K562 (cell line): ENCODE results near the gene TESK1. TPM values are rescaled to one million over a fixed set of nuclear protein-coding genes. Genes with fewer than 3 reads are reported as not detected.

Source experiments
- polyA plus RNA-seq, 8 experiments: library from polyadenylated mRNA; depleted of rRNA in 4 of 8; stranded (reverse) in 5 of 8; unstranded in 3 of 8; fragments of >200 nt; fragmentation: Nextera tagmentation in 2 of 8; fragmentation: Illumina TruSeq in 1 of 8; extraction: Ambion mirVana in 2 of 8; extraction: Trizol in 1 of 8; gene quantifications; 2 replicates each; pipeline versions ENCODE4 v1.2.1 to v1.2.3, GENCODE V29; 2011 to 2014; ENCODE audit warnings: inconsistent platforms in 1 of 8, missing spikeins in 1 of 8
- total RNA-seq, 7 experiments: library from RNA; depleted of rRNA in 6 of 7; stranded (reverse); fragments of >200 nt in 6 of 7; fragmentation: Illumina TruSeq in 2 of 7; extraction: Trizol in 2 of 7; gene quantifications; 2 replicates each; pipeline versions ENCODE4 v1.2.1 to v1.2.3, GENCODE V29; 2011 to 2021; ENCODE audit warnings: low replicate concordance in 1 of 7
- TF ChIP-seq, protein P1 (sequence below): sonication (generic); formaldehyde crosslinking; IDR thresholded peaks from 2 replicates; pipeline ENCODE4 v1.8.0; 2023; ENCODE audit warnings: missing genetic modification reagents, mild to moderate bottlenecking, borderline replicate concordance
- TF ChIP-seq, protein P2 (sequence below): IDR thresholded peaks from 3 replicates; pipeline ENCODE4 v1.6.1; 2011; ENCODE audit warnings: borderline replicate concordance, mild to moderate bottlenecking; ENCODE audit not compliant: insufficient read length, insufficient read depth

Gene TESK1
- total and polyA plus RNA-seq, 9 of the 15 experiments (the other 6 are each of a cell fraction or from before 2014, with no cell fraction given): 0.07 to 10.4 (median 4.1) TPM

DNA sequence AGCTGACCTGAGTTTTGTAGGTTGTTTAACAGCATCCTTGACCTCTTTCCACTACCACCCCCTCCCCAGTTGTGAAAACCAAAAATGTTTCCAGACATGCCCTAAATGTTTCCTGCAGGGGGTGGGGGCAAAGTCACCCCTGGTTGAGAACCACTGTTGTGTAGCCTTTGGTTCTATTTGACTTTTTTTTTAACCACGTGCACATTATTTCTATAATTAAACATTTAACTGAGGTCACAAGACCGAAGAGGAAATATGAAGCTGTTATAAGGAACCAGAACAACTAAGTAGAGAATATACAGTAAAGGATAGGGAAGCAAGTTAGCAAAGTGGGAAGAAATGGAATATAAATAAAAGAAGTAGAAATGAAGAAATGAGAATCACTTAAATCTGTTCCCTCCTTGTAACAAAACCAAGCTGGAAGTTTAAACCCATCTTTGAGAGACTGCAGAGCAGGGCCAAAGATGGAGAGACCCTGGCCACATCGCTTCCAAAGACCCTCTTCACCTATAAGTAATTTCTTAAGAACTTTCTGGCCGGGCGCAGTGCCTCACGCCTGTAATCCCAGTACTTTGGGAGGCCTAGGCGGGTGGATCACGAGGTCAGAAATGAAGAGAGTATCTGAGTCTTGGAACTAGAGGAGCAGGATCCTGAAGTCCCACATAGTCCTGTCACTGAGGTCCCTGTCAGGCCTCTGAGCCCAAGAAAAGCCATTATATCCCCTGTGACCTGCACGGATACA is 31.2 kb downstream of the TESK1 start (continued):
- TF ChIP-seq, protein P1, sequence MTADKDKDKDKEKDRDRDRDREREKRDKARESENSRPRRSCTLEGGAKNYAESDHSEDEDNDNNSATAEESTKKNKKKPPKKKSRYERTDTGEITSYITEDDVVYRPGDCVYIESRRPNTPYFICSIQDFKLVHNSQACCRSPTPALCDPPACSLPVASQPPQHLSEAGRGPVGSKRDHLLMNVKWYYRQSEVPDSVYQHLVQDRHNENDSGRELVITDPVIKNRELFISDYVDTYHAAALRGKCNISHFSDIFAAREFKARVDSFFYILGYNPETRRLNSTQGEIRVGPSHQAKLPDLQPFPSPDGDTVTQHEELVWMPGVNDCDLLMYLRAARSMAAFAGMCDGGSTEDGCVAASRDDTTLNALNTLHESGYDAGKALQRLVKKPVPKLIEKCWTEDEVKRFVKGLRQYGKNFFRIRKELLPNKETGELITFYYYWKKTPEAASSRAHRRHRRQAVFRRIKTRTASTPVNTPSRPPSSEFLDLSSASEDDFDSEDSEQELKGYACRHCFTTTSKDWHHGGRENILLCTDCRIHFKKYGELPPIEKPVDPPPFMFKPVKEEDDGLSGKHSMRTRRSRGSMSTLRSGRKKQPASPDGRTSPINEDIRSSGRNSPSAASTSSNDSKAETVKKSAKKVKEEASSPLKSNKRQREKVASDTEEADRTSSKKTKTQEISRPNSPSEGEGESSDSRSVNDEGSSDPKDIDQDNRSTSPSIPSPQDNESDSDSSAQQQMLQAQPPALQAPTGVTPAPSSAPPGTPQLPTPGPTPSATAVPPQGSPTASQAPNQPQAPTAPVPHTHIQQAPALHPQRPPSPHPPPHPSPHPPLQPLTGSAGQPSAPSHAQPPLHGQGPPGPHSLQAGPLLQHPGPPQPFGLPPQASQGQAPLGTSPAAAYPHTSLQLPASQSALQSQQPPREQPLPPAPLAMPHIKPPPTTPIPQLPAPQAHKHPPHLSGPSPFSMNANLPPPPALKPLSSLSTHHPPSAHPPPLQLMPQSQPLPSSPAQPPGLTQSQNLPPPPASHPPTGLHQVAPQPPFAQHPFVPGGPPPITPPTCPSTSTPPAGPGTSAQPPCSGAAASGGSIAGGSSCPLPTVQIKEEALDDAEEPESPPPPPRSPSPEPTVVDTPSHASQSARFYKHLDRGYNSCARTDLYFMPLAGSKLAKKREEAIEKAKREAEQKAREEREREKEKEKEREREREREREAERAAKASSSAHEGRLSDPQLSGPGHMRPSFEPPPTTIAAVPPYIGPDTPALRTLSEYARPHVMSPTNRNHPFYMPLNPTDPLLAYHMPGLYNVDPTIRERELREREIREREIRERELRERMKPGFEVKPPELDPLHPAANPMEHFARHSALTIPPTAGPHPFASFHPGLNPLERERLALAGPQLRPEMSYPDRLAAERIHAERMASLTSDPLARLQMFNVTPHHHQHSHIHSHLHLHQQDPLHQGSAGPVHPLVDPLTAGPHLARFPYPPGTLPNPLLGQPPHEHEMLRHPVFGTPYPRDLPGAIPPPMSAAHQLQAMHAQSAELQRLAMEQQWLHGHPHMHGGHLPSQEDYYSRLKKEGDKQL: no peak
- TF ChIP-seq, protein P2, sequence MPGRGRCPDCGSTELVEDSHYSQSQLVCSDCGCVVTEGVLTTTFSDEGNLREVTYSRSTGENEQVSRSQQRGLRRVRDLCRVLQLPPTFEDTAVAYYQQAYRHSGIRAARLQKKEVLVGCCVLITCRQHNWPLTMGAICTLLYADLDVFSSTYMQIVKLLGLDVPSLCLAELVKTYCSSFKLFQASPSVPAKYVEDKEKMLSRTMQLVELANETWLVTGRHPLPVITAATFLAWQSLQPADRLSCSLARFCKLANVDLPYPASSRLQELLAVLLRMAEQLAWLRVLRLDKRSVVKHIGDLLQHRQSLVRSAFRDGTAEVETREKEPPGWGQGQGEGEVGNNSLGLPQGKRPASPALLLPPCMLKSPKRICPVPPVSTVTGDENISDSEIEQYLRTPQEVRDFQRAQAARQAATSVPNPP: no peak
